GM12892 (cell line): ENCODE measurements around the gene CCT2.

ENCODE experiments used
- POLR2A ChIP-seq: IDR thresholded peaks from 2 replicates; pipeline ENCODE4 v1.6.1; 2011; ENCODE audit warnings: low read depth, low read length, control low read depth
- POLR2AphosphoS5 ChIP-seq: IDR thresholded peaks from 2 replicates; pipeline ENCODE4 v1.6.1; 2011; ENCODE audit warnings: low read depth, low read length, control low read depth
- TAF1 ChIP-seq: IDR thresholded peaks from 2 replicates; pipeline ENCODE4 v1.6.1; 2011; ENCODE audit warnings: low read depth, mild to moderate bottlenecking, control low read depth, low read length, borderline replicate concordance

GRCh38 chr12:69602954-69603353, 17.7 kb downstream of the CCT2 start:
- TF ChIP-seq POLR2A (no peak), POLR2AphosphoS5 (no peak), TAF1 (no peak)
